ENCODE results near the gene HAVCR1.
"Not testable (repeated sequence)": the region's sequence is repeated elsewhere in the genome, so short reads cannot be mapped to it uniquely, and the experiment has no call there.

Gene HAVCR1

GRCh38 chr5:157047898-157048297 is 11.0 kb downstream of the HAVCR1 start:
- DNase-seq, result no peak

DNA sequence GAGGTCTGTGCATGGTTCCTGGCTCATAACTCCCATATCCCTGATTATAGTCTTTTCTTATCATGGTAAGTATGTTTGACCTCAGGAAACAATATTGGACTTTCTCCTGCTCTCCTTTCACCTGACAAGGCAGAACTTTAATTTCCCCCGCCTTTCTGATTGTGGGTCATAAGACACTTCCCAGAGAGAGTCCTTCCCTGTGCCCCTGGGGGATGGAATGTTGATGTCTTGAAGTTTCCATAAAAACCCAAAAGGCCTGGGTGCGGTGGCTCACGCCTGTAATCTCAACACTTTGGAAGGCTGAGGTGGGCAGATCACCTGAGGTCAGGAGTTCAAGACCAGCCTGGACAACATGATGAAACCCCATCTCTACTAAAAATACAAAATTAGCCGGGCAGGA is 11.9 kb downstream of the HAVCR1 start:
- not testable (repeated sequence) for DNase-seq

- DNase-seq, result peak; percentile 45
These were observed 12.9 kb downstream of the HAVCR1 start for GRCh38 chr5:157046041-157046440.

- no peak for DNase-seq
These were observed 13.3 kb downstream of the HAVCR1 start for GRCh38 chr5:157045601-157046000.

DNA sequence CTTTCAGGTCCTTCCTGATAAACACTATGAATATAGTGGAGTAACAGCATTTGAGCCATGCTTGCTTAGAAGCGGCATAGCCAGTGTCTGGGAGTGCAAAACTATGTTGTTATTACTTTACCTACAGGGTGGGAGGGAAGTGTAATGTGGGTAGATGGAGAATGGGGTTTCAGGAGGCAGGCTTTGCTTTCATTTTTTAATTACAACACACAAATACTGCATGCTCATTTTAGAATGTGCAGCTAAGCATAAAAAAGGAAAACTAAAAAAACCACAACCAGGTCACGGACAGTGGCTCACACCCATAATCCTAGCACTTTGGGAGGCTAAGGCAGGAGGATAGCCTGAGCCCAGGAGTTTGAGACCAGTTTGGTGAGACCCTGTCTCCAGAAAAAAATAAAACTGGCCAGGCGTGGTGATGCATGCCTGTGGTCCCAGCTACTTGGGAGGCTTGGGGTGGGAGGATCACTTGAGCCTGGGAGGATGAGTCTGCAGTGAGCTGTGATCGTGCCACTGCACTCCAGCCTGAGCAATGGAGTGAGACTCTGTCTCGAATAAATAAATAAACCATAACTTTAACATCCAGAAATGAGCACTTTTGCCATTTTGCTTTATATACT is 20.2 kb downstream of the HAVCR1 start:
- peak; percentile 6 for DNase-seq

- not testable (repeated sequence) for DNase-seq
These were observed 24.5 kb downstream of the HAVCR1 start for GRCh38 chr5:157034106-157035072.

GRCh38 chr5:157033071-157033583 is 25.8 kb downstream of the HAVCR1 start:
- no peak for DNase-seq

- no peak for DNase-seq
These were observed 28.2 kb downstream of the HAVCR1 start for GRCh38 chr5:157030692-157031091.

DNA sequence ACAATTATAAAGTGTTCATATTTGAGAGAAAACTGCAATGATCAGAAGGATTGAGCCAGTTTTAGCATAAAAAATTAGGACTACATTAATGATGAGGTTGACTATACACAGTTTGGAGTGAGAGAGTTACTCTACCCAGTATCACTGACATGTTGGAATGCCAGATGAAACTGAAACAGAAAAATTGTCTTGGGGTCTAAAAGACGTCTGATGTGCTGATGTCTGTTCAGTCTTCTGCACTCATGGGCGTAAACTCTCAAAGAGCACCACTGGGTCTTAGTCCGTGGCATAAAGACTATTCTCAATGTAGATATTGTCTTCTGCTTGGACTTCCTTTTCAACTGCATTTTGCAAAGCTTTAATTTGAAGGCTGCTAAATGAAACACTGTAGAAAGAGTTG is 29.5 kb downstream of the HAVCR1 start:
- DNase-seq, result no peak

DNA sequence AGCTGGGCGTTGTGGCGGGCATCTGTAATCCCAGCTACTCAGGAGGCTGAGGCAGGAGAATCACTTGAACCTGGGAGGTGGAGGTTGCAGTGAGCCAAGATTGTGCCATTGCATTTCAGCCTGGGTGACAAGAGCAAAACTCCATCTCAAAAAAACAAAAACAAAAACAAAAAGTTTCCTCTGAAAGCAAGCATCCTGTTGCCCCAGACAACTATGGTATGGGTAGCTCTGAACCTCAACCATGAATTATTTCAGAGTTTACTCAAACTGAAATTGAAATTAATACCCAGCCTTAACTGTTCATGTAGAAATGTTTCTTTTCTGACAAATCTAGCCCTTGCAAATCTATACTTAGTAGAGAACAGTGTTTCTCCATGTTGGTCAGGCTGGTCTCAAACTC is 31.3 kb downstream of the HAVCR1 start:
- not testable (repeated sequence) for DNase-seq

GRCh38 chr5:157026789-157027424 is 32.0 kb downstream of the HAVCR1 start:
- no peak for DNase-seq

GRCh38 chr5:157025093-157025698 is 33.7 kb downstream of the HAVCR1 start:
- DNase-seq, result no peak

DNA sequence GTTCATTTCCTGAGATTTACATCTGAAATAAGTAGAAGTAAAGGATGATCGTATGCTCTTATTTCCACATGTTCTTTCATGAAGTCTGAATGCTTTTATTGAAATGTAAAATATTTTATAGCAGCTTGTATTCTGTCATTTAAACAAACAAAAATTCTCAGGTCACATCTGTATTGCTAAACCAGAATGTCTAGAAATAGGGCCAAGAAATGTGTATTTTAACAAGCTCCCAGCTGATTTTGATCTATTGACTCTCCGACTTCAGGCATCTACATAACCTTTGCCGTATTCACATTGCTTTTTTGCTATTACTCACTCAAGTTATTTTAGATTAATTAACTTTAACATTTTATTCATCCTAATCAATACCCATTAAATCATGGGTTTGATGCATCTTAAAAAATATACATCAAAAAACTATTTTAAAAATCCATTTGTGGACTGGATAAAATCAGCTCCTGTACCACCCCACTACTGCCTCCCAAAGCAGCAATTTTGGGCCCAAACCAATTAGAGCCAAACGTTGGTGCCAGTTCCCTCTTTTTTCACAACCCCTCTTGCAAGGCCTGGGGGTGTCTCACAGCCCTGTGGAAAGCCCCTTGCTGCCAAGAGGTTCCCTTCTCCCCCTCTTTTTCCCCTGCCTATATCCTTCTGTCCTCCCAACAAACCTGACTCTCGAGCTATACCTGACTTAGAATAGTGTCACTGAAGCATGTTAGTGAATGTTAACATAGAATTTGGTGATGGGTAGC is 34.5 kb downstream of the HAVCR1 start:
- DNase-seq, result no peak

- DNase-seq, result no peak
These were observed 36.9 kb downstream of the HAVCR1 start for GRCh38 chr5:157022024-157022423.

DNA sequence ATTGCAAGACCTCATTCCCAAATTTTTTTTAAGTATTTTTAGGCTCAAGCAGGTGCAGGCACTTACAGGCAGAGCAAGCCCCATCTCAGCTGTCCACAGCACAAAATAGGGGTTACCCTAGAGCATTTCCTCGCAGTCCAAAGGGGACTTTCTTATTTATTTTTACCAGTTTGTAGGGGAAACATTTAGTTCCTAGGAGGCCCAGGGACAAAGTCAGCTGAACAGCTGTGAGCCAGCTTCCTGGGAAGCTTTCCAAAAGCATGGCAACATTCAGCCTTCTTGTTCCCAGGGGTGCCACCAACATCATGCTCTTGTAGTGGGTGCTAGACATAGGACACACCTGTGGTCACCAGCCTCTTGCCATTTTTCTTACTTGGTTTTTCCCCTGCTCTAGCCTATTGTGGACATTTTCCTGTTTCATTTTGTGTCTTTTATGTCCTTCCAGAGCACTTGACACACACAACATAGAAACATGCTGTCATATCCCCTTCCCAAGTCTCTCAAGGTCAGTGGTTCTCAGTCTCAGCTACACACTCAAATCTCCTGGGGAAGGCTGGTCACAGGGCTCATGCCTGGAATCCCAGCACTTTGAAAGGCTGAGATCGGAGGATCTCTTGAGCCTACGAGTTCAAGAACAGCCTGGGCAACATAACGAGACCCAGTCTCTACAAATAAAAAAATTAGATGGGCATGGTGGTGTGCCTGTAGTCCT is 38.2 kb downstream of the HAVCR1 start:
- no peak for DNase-seq

- DNase-seq, result no peak
These were observed 38.9 kb downstream of the HAVCR1 start for GRCh38 chr5:157020002-157020401.

- not testable (repeated sequence) for DNase-seq
These were observed 44.8 kb downstream of the HAVCR1 start for GRCh38 chr5:157014143-157014542.

GRCh38 chr5:157006262-157006661 is 52.7 kb downstream of the HAVCR1 start:
- no peak for DNase-seq

- DNase-seq, result peak; percentile 18
These were observed 53.9 kb downstream of the HAVCR1 start for GRCh38 chr5:157004893-157005551.

DNA sequence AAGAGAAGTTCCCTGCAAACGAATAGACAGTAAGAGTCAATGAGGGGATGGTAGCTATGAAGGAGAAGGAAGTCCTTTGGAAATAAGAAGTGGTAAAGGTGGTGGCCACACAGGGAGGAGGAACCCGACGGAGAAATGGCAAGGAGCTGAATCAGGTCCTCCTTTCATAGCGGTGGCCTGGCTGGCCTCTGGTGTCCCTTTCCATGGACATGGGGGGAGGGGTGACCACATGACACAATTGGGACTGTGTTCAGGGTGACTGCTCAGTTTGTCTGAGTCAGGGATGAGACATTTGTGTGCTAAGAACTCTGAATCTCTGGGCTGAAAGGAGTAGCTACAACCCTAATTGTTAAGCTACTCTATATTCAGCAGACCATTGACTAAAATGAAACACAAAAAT is 67.2 kb downstream of the HAVCR1 start:
- DNase-seq, result no peak

GRCh38 chr5:156984064-156984463 is 74.9 kb downstream of the HAVCR1 start:
- DNase-seq, result no peak

Measured in HCEC 1CT (cell line).